NCI-H345 treated with DMSO at 0.1 percent for 48 hours (cell line): ENCODE results near the gene DSCAML1.
A peak's percentile ranks its signal among the peaks of the same experiment; 100 is the strongest.

ENCODE experiments used
- DNase-seq: peaks from one replicate; lab custom pipeline; 2025; ENCODE audit not compliant: unreplicated experiment; lab: John Stamatoyannopoulos, UW

Gene DSCAML1

GRCh38 chr11:117510646-117511045 lies 286.4 kb downstream of the DSCAML1 start:
- DNase-seq: no peak

- DNase-seq: no peak
Measured at GRCh38 chr11:117509543-117509942, 287.5 kb downstream of the DSCAML1 start.

GRCh38 chr11:117506971-117507370 lies 290.0 kb downstream of the DSCAML1 start:
- DNase-seq: no peak

- no peak for DNase-seq
Measured at GRCh38 chr11:117505285-117505970, 291.6 kb downstream of the DSCAML1 start.

GRCh38 chr11:117502779-117503100 lies 294.3 kb downstream of the DSCAML1 start:
- DNase-seq: no peak

- DNase-seq: no peak
Measured at GRCh38 chr11:117502015-117502778, 294.8 kb downstream of the DSCAML1 start.

GRCh38 chr11:117501237-117501898 lies 295.6 kb downstream of the DSCAML1 start:
- peak; percentile 76 for DNase-seq

- peak; percentile 34 for DNase-seq
Measured at GRCh38 chr11:117498791-117499190, 298.2 kb downstream of the DSCAML1 start.

- no peak for DNase-seq
Measured at GRCh38 chr11:117497206-117497951, 299.6 kb downstream of the DSCAML1 start.

- peak; percentile 30 for DNase-seq
Measured at GRCh38 chr11:117495357-117495756, 301.7 kb downstream of the DSCAML1 start.

- DNase-seq: no peak
Measured at GRCh38 chr11:117492578-117493251, 304.3 kb downstream of the DSCAML1 start.

GRCh38 chr11:117490911-117491310 lies 306.1 kb downstream of the DSCAML1 start:
- no peak for DNase-seq

- DNase-seq: no peak
Measured at GRCh38 chr11:117489999-117490679, 306.9 kb downstream of the DSCAML1 start.

GRCh38 chr11:117488996-117489952 lies 307.7 kb downstream of the DSCAML1 start:
- DNase-seq: no peak

- DNase-seq: no peak
Measured at GRCh38 chr11:117486059-117486458, 311.0 kb downstream of the DSCAML1 start.

- DNase-seq: no peak
Measured at GRCh38 chr11:117484156-117484555, 312.9 kb downstream of the DSCAML1 start.

- DNase-seq: no peak
Measured at GRCh38 chr11:117483372-117483771, 313.6 kb downstream of the DSCAML1 start.

- DNase-seq: no peak
Measured at GRCh38 chr11:117482881-117483280, 314.1 kb downstream of the DSCAML1 start.

- no peak for DNase-seq
Measured at GRCh38 chr11:117481885-117482284, 315.1 kb downstream of the DSCAML1 start.
